Fibroblast of the aortic adventitia (primary cell): ENCODE measurements around the gene UQCC2. TPM values are rescaled to one million over a fixed set of nuclear protein-coding genes. Genes with fewer than 3 reads are reported as not detected.
A peak's percentile ranks its signal among the peaks of the same experiment; 100 is the strongest.

ENCODE experiments used
- DNase-seq: peaks from one replicate; pipeline ENCODE4 v3.0.0-alpha.2; 2010; ENCODE audit warnings: low read depth
- H3K4me3 ChIP-seq: 2 replicates; pipeline ENCODE4 v1.5.1; 2011; ENCODE audit warnings: low read depth, mild to moderate bottlenecking, control low read depth, low read length, moderate library complexity
- CTCF ChIP-seq: IDR thresholded peaks from 2 replicates; pipeline ENCODE4 v1.5.1; 2011; ENCODE audit warnings: mild to moderate bottlenecking, low read length, control low read depth, inconsistent platforms; ENCODE audit not compliant: insufficient read depth
- total RNA-seq: library from RNA; depleted of rRNA; stranded (reverse); fragments of >200 nt; gene quantifications from 2 replicates; pipeline ENCODE4 v1.2.3, GENCODE V29; 2012; ENCODE audit warnings: low replicate concordance

The UQCC2 gene
- total RNA-seq, 1 donor = 20.2 TPM

GRCh38 chr6:33678932-33679490 is 32.5 kb downstream of the UQCC2 start:
- no peak for DNase-seq
- TF ChIP-seq CTCF = no peak

GRCh38 chr6:33678233-33678931 is 33.1 kb downstream of the UQCC2 start:
- no peak for TF ChIP-seq CTCF
- no peak for DNase-seq
- H3K4me3 ChIP-seq = no peak overlapping the region

More at GRCh38 chr6:33678932-33679490, 32.5 kb downstream of the UQCC2 start:
- H3K4me3 ChIP-seq = no peak overlapping the region

GRCh38 chr6:33677689-33678088 is 33.8 kb downstream of the UQCC2 start:
- no peak for TF ChIP-seq CTCF

GRCh38 chr6:33677143-33677660 is 34.3 kb downstream of the UQCC2 start:
- TF ChIP-seq CTCF = no peak
- peak; percentile 55 for DNase-seq
- H3K4me3 ChIP-seq = no peak overlapping the region

More at GRCh38 chr6:33677689-33678088, 33.8 kb downstream of the UQCC2 start:
- H3K4me3 ChIP-seq = no peak overlapping the region
- no peak for DNase-seq

GRCh38 chr6:33676416-33677142 is 34.9 kb downstream of the UQCC2 start:
- no peak for DNase-seq
- TF ChIP-seq CTCF = no peak
- H3K4me3 ChIP-seq = no peak overlapping the region

- H3K4me3 ChIP-seq = no peak overlapping the region
- TF ChIP-seq CTCF = no peak
- no peak for DNase-seq
Observed at GRCh38 chr6:33675968-33676367, 35.5 kb downstream of the UQCC2 start.
